ENCODE measurements around the gene ELL2.

The ELL2 gene

GRCh38 chr5:95887977-95888376 lies 73.7 kb downstream of the ELL2 start:
- Histone ChIP-seq H3K9me3 (no peaks in the 10 kb centered on the region), H3K4me1 (peaks cover 18% of the 10 kb centered on the region), H3K36me3 (no peaks in the 10 kb centered on the region), H3K4me2 (no peak overlapping the region), H3K27ac (no peak overlapping the region), H3K4me3 (no peak overlapping the region), H3K27me3 (no peaks in the 10 kb centered on the region), H4K20me1 (no peaks in the 10 kb centered on the region), H3K9ac (no peak overlapping the region)
- no peak for TF ChIP-seq Cebpa-rat (IDR thresholded peaks at IDR 0.05)

GRCh38 chr5:95886340-95887044 lies 75.2 kb downstream of the ELL2 start:
- H4K20me1 ChIP-seq, result no peaks in the 10 kb centered on the region
- H3K4me3 ChIP-seq, result no peak overlapping the region
- no peak for TF ChIP-seq Cebpa-rat (IDR thresholded peaks at IDR 0.05)
- H3K4me1 ChIP-seq, result peaks cover 22% of the 10 kb centered on the region
- no peaks in the 10 kb centered on the region for H3K27me3 ChIP-seq
- no peak overlapping the region for H3K9ac ChIP-seq
- H3K36me3 ChIP-seq, result no peaks in the 10 kb centered on the region
- H3K27ac ChIP-seq, result no peak overlapping the region
- no peaks in the 10 kb centered on the region for H3K9me3 ChIP-seq
- H3K4me2 ChIP-seq, result no peak overlapping the region

GRCh38 chr5:95884511-95884910 lies 77.1 kb downstream of the ELL2 start:
- peaks cover 22% of the 10 kb centered on the region for H3K4me1 ChIP-seq
- H3K36me3 ChIP-seq, result no peaks in the 10 kb centered on the region
- H3K27ac ChIP-seq, result no peak overlapping the region
- no peak for TF ChIP-seq Cebpa-rat (IDR thresholded peaks at IDR 0.05)
- H3K9me3 ChIP-seq, result no peaks in the 10 kb centered on the region
- H3K4me3 ChIP-seq, result no peak overlapping the region
- no peaks in the 10 kb centered on the region for H3K27me3 ChIP-seq
- no peak overlapping the region for H3K9ac ChIP-seq
- H4K20me1 ChIP-seq, result no peaks in the 10 kb centered on the region
- H3K4me2 ChIP-seq, result peak overlapping the region; percentile 73

GRCh38 chr5:95884017-95884325 lies 77.7 kb downstream of the ELL2 start:
- Histone ChIP-seq H3K27ac (no peak overlapping the region), H3K4me2 (peak overlapping the region; percentile 73), H3K4me1 (peaks cover 22% of the 10 kb centered on the region), H3K9ac (no peak overlapping the region), H3K27me3 (no peaks in the 10 kb centered on the region), H3K36me3 (no peaks in the 10 kb centered on the region), H3K9me3 (no peaks in the 10 kb centered on the region), H3K4me3 (no peak overlapping the region), H4K20me1 (no peaks in the 10 kb centered on the region)
- no peak for TF ChIP-seq Cebpa-rat (IDR thresholded peaks at IDR 0.05)

- Histone ChIP-seq H3K27me3 (no peaks in the 10 kb centered on the region), H3K4me2 (peak overlapping the region; percentile 73), H3K36me3 (no peaks in the 10 kb centered on the region), H3K4me1 (peaks cover 25% of the 10 kb centered on the region), H3K27ac (no peak overlapping the region), H3K4me3 (no peak overlapping the region), H4K20me1 (no peaks in the 10 kb centered on the region), H3K9me3 (no peaks in the 10 kb centered on the region), H3K9ac (no peak overlapping the region)
- no peak for TF ChIP-seq Cebpa-rat (IDR thresholded peaks at IDR 0.05)
Measured at GRCh38 chr5:95883185-95884016, 78.2 kb downstream of the ELL2 start.

GRCh38 chr5:95881833-95882232 lies 79.8 kb downstream of the ELL2 start:
- H3K4me3 ChIP-seq, result no peak overlapping the region
- H3K36me3 ChIP-seq, result no peaks in the 10 kb centered on the region
- no peak overlapping the region for H3K4me2 ChIP-seq
- peaks cover 33% of the 10 kb centered on the region for H3K4me1 ChIP-seq
- no peak overlapping the region for H3K9ac ChIP-seq
- H3K27ac ChIP-seq, result no peak overlapping the region
- no peaks in the 10 kb centered on the region for H3K27me3 ChIP-seq
- no peak for TF ChIP-seq Cebpa-rat (IDR thresholded peaks at IDR 0.05)
- H3K9me3 ChIP-seq, result peaks cover 10% of the 10 kb centered on the region
- H4K20me1 ChIP-seq, result no peaks in the 10 kb centered on the region

GRCh38 chr5:95880081-95880926 lies 81.3 kb downstream of the ELL2 start:
- Histone ChIP-seq H3K36me3 (no peaks in the 10 kb centered on the region), H3K4me1 (peaks cover 33% of the 10 kb centered on the region), H3K27me3 (no peaks in the 10 kb centered on the region), H3K27ac (no peak overlapping the region), H3K4me3 (no peak overlapping the region), H3K4me2 (no peak overlapping the region), H3K9ac (no peak overlapping the region), H4K20me1 (no peaks in the 10 kb centered on the region), H3K9me3 (peaks cover 10% of the 10 kb centered on the region)
- TF ChIP-seq Cebpa-rat (IDR thresholded peaks at IDR 0.05), result no peak

GRCh38 chr5:95879661-95880060 lies 82.0 kb downstream of the ELL2 start:
- H3K9me3 ChIP-seq, result peaks cover 10% of the 10 kb centered on the region
- no peak for TF ChIP-seq Cebpa-rat (IDR thresholded peaks at IDR 0.05)
- no peaks in the 10 kb centered on the region for H3K36me3 ChIP-seq
- H3K4me2 ChIP-seq, result no peak overlapping the region
- no peak overlapping the region for H3K27ac ChIP-seq
- H3K4me1 ChIP-seq, result peaks cover 31% of the 10 kb centered on the region
- H3K27me3 ChIP-seq, result no peaks in the 10 kb centered on the region
- no peaks in the 10 kb centered on the region for H4K20me1 ChIP-seq
- H3K9ac ChIP-seq, result no peak overlapping the region
- no peak overlapping the region for H3K4me3 ChIP-seq

GRCh38 chr5:95878417-95879323 lies 83.0 kb downstream of the ELL2 start:
- H3K9me3 ChIP-seq, result peaks cover 10% of the 10 kb centered on the region
- no peaks in the 10 kb centered on the region for H4K20me1 ChIP-seq
- peak overlapping the region; percentile 13; the same call in 1 of the 2 replicates for H3K27ac ChIP-seq
- no peak overlapping the region for H3K9ac ChIP-seq
- H3K4me3 ChIP-seq, result no peak overlapping the region
- no peaks in the 10 kb centered on the region for H3K36me3 ChIP-seq
- TF ChIP-seq Cebpa-rat (IDR thresholded peaks at IDR 0.05), result no peak
- peaks cover 22% of the 10 kb centered on the region for H3K4me1 ChIP-seq
- H3K27me3 ChIP-seq, result no peaks in the 10 kb centered on the region
- H3K4me2 ChIP-seq, result peak overlapping the region; percentile 51

Measured in BLaER1 (cell line).